IMR-90 (cell line): ENCODE measurements around the gene TMPRSS9. TPM values are rescaled to one million over a fixed set of nuclear protein-coding genes. Genes with fewer than 3 reads are reported as not detected.

ENCODE experiments used
- ATAC-seq: fragments of 200-7000 bp; cut with Tn5 transposase; 2 replicates; pipeline ENCODE4 v1.9.1; 2020; ENCODE audit warnings: low read depth, mild to moderate bottlenecking, moderate library complexity
- BruUV-seq: library from RNA; stranded (reverse); fragments of 400-500 nt; replicated peaks from 2 replicates; lab custom pipeline; 2021; lab: Mats Ljungman, UMichigan
- CTCF ChIA-PET: fragments of 300-600 bp; formaldehyde crosslinking; extraction: SDS; loops from one replicate; lab custom pipeline; 2021; ENCODE audit warnings: antibody characterized with exemption; lab: Yijun Ruan, JAX
- POLR2A ChIA-PET: fragments of 300-600 bp; sonication (Branson Sonifier 250); formaldehyde crosslinking; loops from one replicate; lab custom pipeline; 2022; ENCODE audit warnings: antibody characterized with exemption; ENCODE audit not compliant: unreplicated experiment; lab: Charles Lee
- DNase-seq: peaks from one replicate; pipeline ENCODE4 v3.0.0; 2013
- H2AFZ ChIP-seq: replicated peaks from 2 replicates; pipeline ENCODE3; 2013; ENCODE audit warnings: low read length, mild to moderate bottlenecking; ENCODE audit not compliant: poor library complexity
- H2AK5ac ChIP-seq: 2 replicates; pipeline ENCODE4 v1.6.1; 2013; ENCODE audit warnings: low read depth, low read length, inconsistent platforms
- H2AK9ac ChIP-seq: replicated peaks from 2 replicates; pipeline ENCODE3; 2013; ENCODE audit warnings: mild to moderate bottlenecking, low read depth, low read length, moderate library complexity; ENCODE audit not compliant: poor library complexity
- H2BK120ac ChIP-seq: 2 replicates; pipeline ENCODE4 v1.6.1; 2013; ENCODE audit warnings: low read depth, low read length, inconsistent platforms
- H2BK15ac ChIP-seq: 3 replicates; pipeline ENCODE4 v1.6.1; 2013; ENCODE audit warnings: low read depth, low read length, inconsistent platforms
- H2BK20ac ChIP-seq: 2 replicates; pipeline ENCODE4 v1.6.1; 2013; ENCODE audit warnings: low read depth, mild to moderate bottlenecking, inconsistent platforms, low read length, moderate library complexity
- H2BK5ac ChIP-seq: 2 replicates; pipeline ENCODE4 v1.6.1; 2013; ENCODE audit warnings: mild to moderate bottlenecking, low read depth, low read length, inconsistent platforms; ENCODE audit not compliant: poor library complexity, severe bottlenecking
- H3K14ac ChIP-seq: replicated peaks from 2 replicates; pipeline ENCODE4 v1.6.1; 2013; ENCODE audit warnings: low read depth, low read length, inconsistent platforms
- H3K18ac ChIP-seq: 2 replicates; pipeline ENCODE4 v1.6.1; 2013; ENCODE audit warnings: low read depth, low read length, control low read depth
- H3K23ac ChIP-seq: 2 replicates; pipeline ENCODE4 v1.6.1; 2013; ENCODE audit warnings: low read depth, low read length, inconsistent platforms
- H3K27ac ChIP-seq: 2 replicates; pipeline ENCODE4 v1.5.1; 2013; ENCODE audit warnings: mild to moderate bottlenecking, control low read depth, low read length; ENCODE audit not compliant: insufficient read depth
- H3K27me3 ChIP-seq: 2 replicates; pipeline ENCODE4 v1.6.1; 2013; ENCODE audit warnings: low read length; ENCODE audit not compliant: control insufficient read depth, insufficient read depth
- H3K36me3 ChIP-seq: 2 replicates; pipeline ENCODE4 v1.6.1; 2013; ENCODE audit warnings: low read length, mixed read lengths; ENCODE audit not compliant: control insufficient read depth, insufficient read depth
- H3K4ac ChIP-seq: 2 replicates; pipeline ENCODE4 v1.6.1; 2013; ENCODE audit warnings: low read depth, low read length, inconsistent platforms
- H3K4me1 ChIP-seq: 2 replicates; pipeline ENCODE4 v1.6.1; 2013; ENCODE audit warnings: low read length, mixed read lengths; ENCODE audit not compliant: control insufficient read depth, insufficient read depth
- H3K4me2 ChIP-seq: 2 replicates; pipeline ENCODE4 v1.6.1; 2013; ENCODE audit warnings: low read depth, mild to moderate bottlenecking, control low read depth, low read length, moderate library complexity
- H3K4me3 ChIP-seq: 2 replicates; pipeline ENCODE4 v1.5.1; 2013; ENCODE audit warnings: low read depth, mild to moderate bottlenecking, control low read depth, low read length, moderate library complexity; ENCODE audit not compliant: insufficient read depth
- H3K56ac ChIP-seq: 2 replicates; pipeline ENCODE4 v1.6.1; 2013; ENCODE audit warnings: low read length, inconsistent platforms; ENCODE audit not compliant: insufficient read depth; ENCODE audit errors: extremely low read depth
- H3K79me1 ChIP-seq, 2 experiments: 2 replicates each; pipeline ENCODE4 v1.6.1; 2013; ENCODE audit warnings: low read length in 2 of 2, inconsistent platforms in 1 of 2, low read depth in 1 of 2
- H3K9ac ChIP-seq: 2 replicates; pipeline ENCODE4 v1.6.1; 2013; ENCODE audit warnings: low read depth, low read length, control low read depth
- H3K9me1 ChIP-seq: 2 replicates; pipeline ENCODE4 v1.6.1; 2013; ENCODE audit warnings: low read length, inconsistent platforms; ENCODE audit not compliant: insufficient read depth
- H3K9me3 ChIP-seq: 2 replicates; pipeline ENCODE4 v1.6.1; 2013; ENCODE audit warnings: low read length; ENCODE audit not compliant: control insufficient read depth, insufficient read depth
- H4K20me1 ChIP-seq: 2 replicates; pipeline ENCODE4 v1.6.1; 2013; ENCODE audit warnings: low read length, inconsistent platforms; ENCODE audit not compliant: insufficient read depth
- H4K5ac ChIP-seq: 2 replicates; pipeline ENCODE4 v1.6.1; 2013; ENCODE audit warnings: mild to moderate bottlenecking, low read depth, low read length, control low read depth
- H4K8ac ChIP-seq, 2 experiments: 2 replicates each; pipeline ENCODE4 v1.6.1; 2013; ENCODE audit warnings: low read depth in 2 of 2, low read length in 2 of 2, control low read depth in 1 of 2, inconsistent platforms in 1 of 2
- H4K91ac ChIP-seq: 2 replicates; pipeline ENCODE4 v1.6.1; 2013; ENCODE audit warnings: low read depth, low read length, inconsistent platforms; ENCODE audit not compliant: insufficient read depth
- BHLHE40 ChIP-seq: fragments of 150-350 bp; IDR thresholded peaks from 2 replicates; pipeline ENCODE4 v1.6.1; 2016; ENCODE audit warnings: mild to moderate bottlenecking, low read depth, low read length
- CEBPB ChIP-seq: IDR thresholded peaks from 2 replicates; pipeline ENCODE4 v1.6.1; 2012; ENCODE audit warnings: low read depth, low read length, improper control_type of control experiment
- CHD1 ChIP-seq: IDR thresholded peaks from 2 replicates; pipeline ENCODE4 v1.6.1; 2012; ENCODE audit warnings: low read depth, low read length, improper control_type of control experiment
- FOS ChIP-seq: fragments of 150-350 bp; IDR thresholded peaks from 2 replicates; pipeline ENCODE4 v1.6.1; 2016; ENCODE audit warnings: low read depth, low read length
- MXI1 ChIP-seq: IDR thresholded peaks from 2 replicates; pipeline ENCODE4 v1.6.1; 2012; ENCODE audit warnings: low read depth, mild to moderate bottlenecking, low read length, moderate library complexity, borderline replicate concordance
- POLR2A ChIP-seq: IDR thresholded peaks from 2 replicates; pipeline ENCODE4 v1.6.1; 2012; ENCODE audit warnings: mild to moderate bottlenecking, low read depth, low read length
- RAD21 ChIP-seq: IDR thresholded peaks from 2 replicates; pipeline ENCODE4 v1.6.1; 2012; ENCODE audit warnings: low read length, improper control_type of control experiment
- RCOR1 ChIP-seq: IDR thresholded peaks from 2 replicates; pipeline ENCODE4 v1.6.1; 2012; ENCODE audit warnings: mild to moderate bottlenecking, low read length, improper control_type of control experiment; ENCODE audit not compliant: insufficient replicate concordance
- SMC3 ChIP-seq: fragments of 150-350 bp; IDR thresholded peaks from 2 replicates; pipeline ENCODE4 v1.6.1; 2016; ENCODE audit warnings: low read depth, mild to moderate bottlenecking, antibody characterized with exemption, low read length, moderate library complexity
- WGBS, 2 experiments: methylation state at CpG; one replicate each; pipeline versions ENCODE4 v1.1.5 to v1.1.7; 2013; ENCODE audit warnings: missing lambda C conversion rate in 2 of 2; ENCODE audit not compliant: insufficient read length in 1 of 2; ENCODE audit errors: extremely low coverage in 2 of 2; 5-methylcytosine and 5-hydroxymethylcytosine counted together
- dilution Hi-C: fragments of 300-500 bp; cut with HindIII; formaldehyde crosslinking; loops from one replicate; pipeline ENCODE4 v1.14.3; 2018; ENCODE audit warnings: low sequenced_read_pairs; ENCODE audit not compliant: unreplicated experiment
- in situ Hi-C: fragments of 300-500 bp; cut with MboI; formaldehyde crosslinking; loops from 3 replicates; pipeline ENCODE4 v1.14.3; 2019; ENCODE audit warnings: low sequenced_read_pairs, inconsistent platforms, mixed read lengths
- intact Hi-C: fragments of 100-400 bp; cut with micrococcal nuclease; formaldehyde crosslinking; loops from 2 replicates; pipeline ENCODE4 v1.10.0; 2022
- polyA plus RNA-seq, 3 experiments: library from polyadenylated mRNA; depleted of rRNA; stranded (reverse); fragments of >200 nt; gene quantifications; 2 replicates each; pipeline ENCODE4 v1.2.3, GENCODE V29; 2012; ENCODE audit warnings: low replicate concordance in 1 of 3
- total RNA-seq: library from RNA; depleted of rRNA; stranded (reverse); fragments of >200 nt; gene quantifications from 2 replicates; pipeline ENCODE4 v1.2.3, GENCODE V29; 2012
- TF ChIP-seq, protein P1 (sequence below): fragments of 150-350 bp; IDR thresholded peaks from 2 replicates; pipeline ENCODE4 v1.6.1; 2017; ENCODE audit warnings: mild to moderate bottlenecking, antibody characterized with exemption, low read length, low read depth
- TF ChIP-seq, protein P2 (sequence below): conservative IDR thresholded peaks from 2 replicates; pipeline ENCODE4 v1.5.1; 2012; ENCODE audit warnings: mild to moderate bottlenecking, low read depth, low read length, improper control_type of control experiment

TMPRSS9 gene
- total and polyA plus RNA-seq, 2 of the 4 experiments (the other 2 are of a cell fraction): not detected

GRCh38 chr19:2391118-2391725, 31.2 kb downstream of the TMPRSS9 start:
- no peak overlapping the region for H3K4me3 ChIP-seq
- H3K9me1 ChIP-seq: no peaks in the 10 kb centered on the region
- no peak overlapping the region for H2BK20ac ChIP-seq
- dilution Hi-C loops: no loop called here
- H3K56ac ChIP-seq: no peak overlapping the region
- no peak overlapping the region for H4K91ac ChIP-seq
- H3K4ac ChIP-seq: no peak overlapping the region
- no peak overlapping the region for H3K27ac ChIP-seq
- 0% methylated on average over 2 of the region's 10 CpGs; no CpG with 5 or more reads in 1 of the 2 experiments for WGBS, 2 experiments
- intact Hi-C loops: loop anchor here (1.0 to 5.0 kb wide), 4 partner anchors 64 to 234 kb away; partner anchors contain the start of genes LSM7, PLEKHJ1, SF3A2 and SPPL2B
- H4K20me1 ChIP-seq: no peaks in the 10 kb centered on the region
- no peak overlapping the region for H3K4me2 ChIP-seq
- H2BK15ac ChIP-seq: no peak overlapping the region
- BruUV-seq: no TSS peak
- no peak overlapping the region for H2BK5ac ChIP-seq
- H2BK120ac ChIP-seq: no peak overlapping the region
- CTCF ChIA-PET: interaction anchor here (0.7 to 1.0 kb wide), 2 partner anchors 178 to 211 kb away, joined by 3 read pairs; no protein-coding TSS in a partner anchor
- no peak overlapping the region for H3K9ac ChIP-seq
- H3K4me1 ChIP-seq: no peaks in the 10 kb centered on the region
- peak; percentile 85 for ATAC-seq
- H3K14ac ChIP-seq: no peak overlapping the region
- H3K36me3 ChIP-seq: no peaks in the 10 kb centered on the region
- peak; percentile 78 for DNase-seq
- TF ChIP-seq FOS (no peak), BHLHE40 (no peak), CEBPB (no peak), RAD21 (peak; percentile 77), CHD1 (no peak), MXI1 (peak; percentile 63; the same call in 1 of the 2 replicates), SMC3 (peak; percentile 75), RCOR1 (no peak), POLR2A (no peak)
- TF ChIP-seq, protein P1, sequence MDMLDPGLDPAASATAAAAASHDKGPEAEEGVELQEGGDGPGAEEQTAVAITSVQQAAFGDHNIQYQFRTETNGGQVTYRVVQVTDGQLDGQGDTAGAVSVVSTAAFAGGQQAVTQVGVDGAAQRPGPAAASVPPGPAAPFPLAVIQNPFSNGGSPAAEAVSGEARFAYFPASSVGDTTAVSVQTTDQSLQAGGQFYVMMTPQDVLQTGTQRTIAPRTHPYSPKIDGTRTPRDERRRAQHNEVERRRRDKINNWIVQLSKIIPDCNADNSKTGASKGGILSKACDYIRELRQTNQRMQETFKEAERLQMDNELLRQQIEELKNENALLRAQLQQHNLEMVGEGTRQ: no peak
- TF ChIP-seq, protein P2, sequence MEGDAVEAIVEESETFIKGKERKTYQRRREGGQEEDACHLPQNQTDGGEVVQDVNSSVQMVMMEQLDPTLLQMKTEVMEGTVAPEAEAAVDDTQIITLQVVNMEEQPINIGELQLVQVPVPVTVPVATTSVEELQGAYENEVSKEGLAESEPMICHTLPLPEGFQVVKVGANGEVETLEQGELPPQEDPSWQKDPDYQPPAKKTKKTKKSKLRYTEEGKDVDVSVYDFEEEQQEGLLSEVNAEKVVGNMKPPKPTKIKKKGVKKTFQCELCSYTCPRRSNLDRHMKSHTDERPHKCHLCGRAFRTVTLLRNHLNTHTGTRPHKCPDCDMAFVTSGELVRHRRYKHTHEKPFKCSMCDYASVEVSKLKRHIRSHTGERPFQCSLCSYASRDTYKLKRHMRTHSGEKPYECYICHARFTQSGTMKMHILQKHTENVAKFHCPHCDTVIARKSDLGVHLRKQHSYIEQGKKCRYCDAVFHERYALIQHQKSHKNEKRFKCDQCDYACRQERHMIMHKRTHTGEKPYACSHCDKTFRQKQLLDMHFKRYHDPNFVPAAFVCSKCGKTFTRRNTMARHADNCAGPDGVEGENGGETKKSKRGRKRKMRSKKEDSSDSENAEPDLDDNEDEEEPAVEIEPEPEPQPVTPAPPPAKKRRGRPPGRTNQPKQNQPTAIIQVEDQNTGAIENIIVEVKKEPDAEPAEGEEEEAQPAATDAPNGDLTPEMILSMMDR: peak; percentile 78
- H3K9me3 ChIP-seq: no peaks in the 10 kb centered on the region; the same call in 1 of the 2 replicates
- H3K79me1 ChIP-seq: no peaks in the 10 kb centered on the region
- H2AK9ac ChIP-seq: no peak overlapping the region
- no peak overlapping the region for H4K8ac ChIP-seq
- in situ Hi-C loops: loop anchor here (10.0 kb wide), 1 partner anchor 236 kb away; the partner anchor contains the start of gene AP3D1
- H2AFZ ChIP-seq: no peak overlapping the region
- H4K5ac ChIP-seq: no peak overlapping the region
- H3K27me3 ChIP-seq: peaks cover 7% of the 10 kb centered on the region
- no peak overlapping the region for H3K23ac ChIP-seq
- H3K18ac ChIP-seq: no peak overlapping the region
- POLR2A ChIA-PET: interaction anchor here (0.6 kb wide), 1 partner anchor 37 kb away, joined by 8 read pairs; no protein-coding TSS in a partner anchor
- H2AK5ac ChIP-seq: no peak overlapping the region
